HEK293T (cell line): ENCODE measurements around the gene BEAN1.

Experiments
- FOXA1 ChIP-seq: fragments of 450-650 bp; IDR thresholded peaks from 2 replicates; pipeline ENCODE4 v1.6.1; 2016; ENCODE audit warnings: mild to moderate bottlenecking
- FOXM1 ChIP-seq: fragments of 450-650 bp; IDR thresholded peaks from 2 replicates; pipeline ENCODE4 v1.6.1; 2017; ENCODE audit warnings: mild to moderate bottlenecking, borderline replicate concordance
- LEF1 ChIP-seq: fragments of 450-650 bp; IDR thresholded peaks from 2 replicates; pipeline ENCODE4 v1.6.1; 2017; ENCODE audit warnings: mild to moderate bottlenecking, borderline replicate concordance
- PKNOX1 ChIP-seq: fragments of 450-650 bp; IDR thresholded peaks from 2 replicates; pipeline ENCODE4 v1.6.1; 2016
- SP1 ChIP-seq: fragments of 450-650 bp; IDR thresholded peaks from 2 replicates; pipeline ENCODE4 v1.6.1; 2017

- TF ChIP-seq FOXM1 (no peak), FOXA1 (no peak), PKNOX1 (no peak), SP1 (no peak), LEF1 (no peak)
Measured at GRCh38 chr16:66475232-66475631, 48.1 kb downstream of the BEAN1 start.
